ENCODE results near the gene SPATA3. TPM values are rescaled to one million over a fixed set of nuclear protein-coding genes. Genes with fewer than 3 reads are reported as not detected.

Gene SPATA3
- total RNA-seq, 8 experiments from 2014 or later: 0.71 TPM; not detected in 7

DNA sequence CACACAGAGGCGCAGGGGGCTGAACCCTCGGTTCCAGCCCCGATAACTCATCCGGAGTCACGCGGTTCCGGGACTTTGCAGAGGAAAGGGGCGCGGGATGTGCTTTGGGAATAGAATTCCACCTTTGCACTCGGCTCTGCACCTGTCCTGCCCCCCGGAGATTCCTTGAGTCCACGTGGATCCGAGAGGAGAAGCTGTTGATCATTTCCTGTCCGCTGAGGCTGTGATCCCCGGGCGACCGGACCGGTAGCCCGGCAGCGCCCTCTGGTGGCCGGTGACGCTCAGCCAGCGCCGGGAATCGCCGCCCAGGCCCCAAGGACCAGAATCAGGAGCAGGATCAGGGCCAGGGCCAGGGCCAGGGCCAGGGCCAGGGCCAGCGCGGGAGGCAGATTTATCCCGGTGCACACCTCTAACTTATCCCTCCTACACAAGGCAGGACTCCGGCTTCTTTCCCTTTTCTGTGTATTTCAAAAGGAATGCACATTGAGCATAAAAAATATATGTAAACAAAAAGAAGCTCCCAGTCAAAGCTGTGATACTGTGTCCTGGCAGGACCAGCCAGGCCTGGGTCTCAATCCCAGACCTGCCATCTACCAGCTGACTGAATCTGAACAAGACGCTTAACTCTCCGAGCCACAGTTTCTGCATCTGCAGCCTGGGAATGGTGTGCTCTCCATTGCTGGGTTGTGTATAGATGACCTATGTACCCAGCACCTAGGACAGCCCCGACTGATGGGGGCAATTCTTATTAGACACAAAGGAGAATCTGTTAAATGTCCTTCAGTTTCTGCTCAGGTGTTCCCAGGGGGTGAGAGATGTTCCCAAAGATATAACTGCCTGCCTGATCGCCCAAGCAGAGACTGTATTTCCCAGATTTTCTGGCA is 8.5 kb upstream of the SPATA3 start:
- Histone ChIP-seq H3K4me3 (peak overlapping the region in 4 of 5 donors; percentile 17 to 35 (median 28)), H3K27ac (no peak overlapping the region), H3K4me1 (replicated peaks in 1 of 2) (peaks cover 0 to 2% of the 10 kb centered on the region in 2 donors)
- 0 to 100% (median 39%) methylated on average over 1 to 17 of the region's 34 CpGs; no CpG with 5 or more reads in 2 of the 10 experiments for WGBS, 10 experiments
- peak; percentile 95 to 99 (median 97) for ATAC-seq (replicated peaks in 6 of 8)
- in situ Hi-C loops (cut with MboI; ENCODE audit: low pct_unique_long_range_greater_than_20kb in 2 of 9, low sequenced_read_pairs in 9 of 9, unreplicated experiment in 9 of 9): loop anchor here (5.0 to 25.0 kb wide), 5 partner anchors 83 to 163 kb away; no protein-coding TSS in a partner anchor

- Histone ChIP-seq H3K4me3 (no peak overlapping the region), H3K4me1 (replicated peaks in 1 of 2) (peaks cover 0 to 2% of the 10 kb centered on the region in 2 donors), H3K27ac (no peak overlapping the region)
- ATAC-seq (replicated peaks in 6 of 8): no peak
- WGBS, 10 experiments: 74 to 92% (median 87%) methylated on average over 5 to 18 of the region's 21 CpGs; no CpG with 5 or more reads in 4 of the 10 experiments
- in situ Hi-C loops (cut with MboI; ENCODE audit: low pct_unique_long_range_greater_than_20kb in 2 of 9, low sequenced_read_pairs in 9 of 9, unreplicated experiment in 9 of 9): loop anchor here (5.0 to 25.0 kb wide), 5 partner anchors 85 to 165 kb away; no protein-coding TSS in a partner anchor
These were observed 6.2 kb upstream of the SPATA3 start for GRCh38 chr2:230989731-230990130.

DNA sequence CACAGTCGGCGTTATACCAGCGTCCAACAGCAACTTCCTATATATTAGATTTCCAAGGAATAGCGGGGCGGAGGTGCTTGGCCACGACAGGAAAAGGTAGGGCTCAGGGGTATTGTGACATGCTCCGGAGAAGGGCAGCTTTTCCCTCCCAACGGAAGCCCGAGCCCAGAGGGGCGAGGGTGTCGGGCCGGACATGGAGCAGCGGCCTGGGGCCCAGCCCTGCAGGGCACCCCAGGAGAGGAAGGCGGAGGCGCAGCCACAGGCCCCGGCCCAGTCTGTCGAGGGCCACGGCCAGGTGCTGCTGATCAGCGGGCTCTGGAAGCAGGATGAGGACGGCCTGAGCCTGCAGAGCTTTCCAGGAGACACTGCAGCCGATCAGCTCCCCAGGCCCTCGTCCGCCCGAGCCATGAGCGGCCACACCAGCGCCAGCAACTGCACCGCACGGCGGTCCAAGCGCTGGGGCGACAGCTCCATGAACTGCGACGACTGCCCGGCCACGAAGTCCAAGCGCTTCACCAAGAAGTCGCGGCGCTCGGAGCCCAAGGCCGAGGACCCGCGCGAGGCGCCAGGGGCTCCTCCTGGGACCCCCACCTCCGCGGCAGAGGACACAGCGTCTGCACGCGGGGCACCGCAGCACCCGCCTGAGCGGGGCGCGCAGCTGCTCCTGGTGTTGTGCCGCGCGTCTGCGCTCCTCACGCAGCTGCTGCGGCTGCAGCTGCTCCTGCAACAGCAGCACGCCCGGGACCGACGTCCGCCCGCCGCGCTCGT is 5.6 kb upstream of the SPATA3 start:
- WGBS, 10 experiments: 29 to 98% (median 91%) methylated on average over 2 to 16 of the region's 70 CpGs; no CpG with 5 or more reads in 2 of the 10 experiments
- Histone ChIP-seq H3K27ac (no peak overlapping the region), H3K4me3 (no peak overlapping the region), H3K4me1 (replicated peaks in 1 of 2) (peaks cover 0 to 2% of the 10 kb centered on the region in 2 donors)
- ATAC-seq (replicated peaks in 6 of 8): no peak
- in situ Hi-C loops (cut with MboI; ENCODE audit: low pct_unique_long_range_greater_than_20kb in 2 of 9, low sequenced_read_pairs in 9 of 9, unreplicated experiment in 9 of 9): loop anchor here in 2 of 9 experiments (10.0 to 25.0 kb wide), 2 partner anchors 153 to 156 kb away; no protein-coding TSS in a partner anchor

- in situ Hi-C loops (cut with MboI; ENCODE audit: low pct_unique_long_range_greater_than_20kb in 2 of 9, low sequenced_read_pairs in 9 of 9, unreplicated experiment in 9 of 9): loop anchor here in 2 of 9 experiments (10.0 to 25.0 kb wide), 2 partner anchors 154 to 156 kb away; no protein-coding TSS in a partner anchor
- ATAC-seq (replicated peaks in 6 of 8): no peak
- no peak overlapping the region for H3K4me3 ChIP-seq
- 20 to 95% methylated on average over 2 to 8 of the region's 27 CpGs; no CpG with 5 or more reads in 8 of the 10 experiments for WGBS, 10 experiments
- peaks cover 0 to 2% of the 10 kb centered on the region in 2 donors for H3K4me1 ChIP-seq (replicated peaks in 1 of 2)
- no peak overlapping the region for H3K27ac ChIP-seq
These were observed 5.1 kb upstream of the SPATA3 start for GRCh38 chr2:230990899-230991150.

- in situ Hi-C loops (cut with MboI; ENCODE audit: low pct_unique_long_range_greater_than_20kb in 2 of 9, low sequenced_read_pairs in 9 of 9, unreplicated experiment in 9 of 9): loop anchor here in 2 of 9 experiments (10.0 to 25.0 kb wide), 2 partner anchors 154 to 157 kb away; no protein-coding TSS in a partner anchor
- no peaks in the 10 kb centered on the region for H3K4me1 ChIP-seq (replicated peaks in 1 of 2)
- no peak overlapping the region for H3K27ac ChIP-seq
- H3K4me3 ChIP-seq: no peak overlapping the region
- no peak for ATAC-seq (replicated peaks in 6 of 8)
- WGBS, 10 experiments: 60 to 100% (median 80%) methylated on average over 1 to 6 of the region's 7 CpGs; no CpG with 5 or more reads in 3 of the 10 experiments
These were observed 4.3 kb upstream of the SPATA3 start for GRCh38 chr2:230991598-230991997.

- Histone ChIP-seq H3K4me1 (replicated peaks in 1 of 2) (no peaks in the 10 kb centered on the region), H3K4me3 (no peak overlapping the region), H3K27ac (no peak overlapping the region)
- in situ Hi-C loops (cut with MboI; ENCODE audit: low pct_unique_long_range_greater_than_20kb in 2 of 9, low sequenced_read_pairs in 9 of 9, unreplicated experiment in 9 of 9): loop anchor here in 2 of 9 experiments (10.0 to 25.0 kb wide), 2 partner anchors 159 to 162 kb away; no protein-coding TSS in a partner anchor
- no peak for ATAC-seq (replicated peaks in 6 of 8)
These were observed 740 bp downstream of the SPATA3 start for GRCh38 chr2:230996661-230997060.

DNA sequence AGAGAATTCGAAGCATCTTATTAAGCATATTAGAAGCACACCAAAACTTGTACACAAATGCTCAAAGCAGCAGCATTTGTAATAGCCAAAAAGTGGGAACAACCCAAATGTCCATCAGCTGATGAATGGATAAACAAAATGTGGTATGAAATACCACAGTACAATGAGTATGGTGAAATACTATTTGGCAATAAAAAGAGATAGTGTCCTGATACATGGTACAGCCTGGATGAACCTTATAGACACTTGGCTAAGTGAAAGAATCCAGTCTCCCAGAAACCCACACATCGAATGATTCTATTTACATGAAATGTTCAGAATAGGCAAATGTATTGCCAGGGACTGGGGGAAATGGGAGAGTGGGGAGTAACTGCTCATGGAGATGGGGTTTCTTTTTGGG is 3.0 kb downstream of the SPATA3 start:
- no peak overlapping the region for H3K27ac ChIP-seq
- in situ Hi-C loops (cut with MboI; ENCODE audit: low pct_unique_long_range_greater_than_20kb in 2 of 9, low sequenced_read_pairs in 9 of 9, unreplicated experiment in 9 of 9): loop anchor here in 2 of 9 experiments (10.0 to 25.0 kb wide), 2 partner anchors 162 to 164 kb away; no protein-coding TSS in a partner anchor
- 0 to 93% (median 63%) methylated on average over 1 to 2 of the region's 2 CpGs; no CpG with 5 or more reads in 1 of the 10 experiments for WGBS, 10 experiments
- H3K4me3 ChIP-seq: no peak overlapping the region
- ATAC-seq (replicated peaks in 6 of 8): no peak
- no peaks in the 10 kb centered on the region for H3K4me1 ChIP-seq (replicated peaks in 1 of 2)

DNA sequence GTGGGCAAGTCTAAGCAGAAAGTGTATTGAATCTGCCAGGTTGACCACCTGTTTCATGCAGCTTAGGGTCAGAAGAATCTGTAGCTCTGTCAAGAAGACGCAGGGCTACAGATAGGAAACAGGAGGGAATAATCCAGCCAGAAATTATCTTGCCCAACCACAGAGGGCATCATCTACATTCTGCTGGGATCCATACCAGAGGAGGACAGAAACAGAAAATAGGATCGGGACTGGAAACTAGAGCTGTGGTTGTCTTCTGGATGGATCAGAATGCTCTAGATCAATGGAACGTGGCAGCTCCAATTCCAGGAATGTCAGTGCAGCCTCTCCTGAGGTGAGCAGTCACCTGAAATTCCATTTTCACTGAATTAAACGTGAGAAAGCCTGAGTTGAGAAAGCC is 3.6 kb downstream of the SPATA3 start:
- ATAC-seq (replicated peaks in 6 of 8): no peak
- Histone ChIP-seq H3K4me1 (replicated peaks in 1 of 2) (no peaks in the 10 kb centered on the region), H3K27ac (no peak overlapping the region), H3K4me3 (no peak overlapping the region)
- WGBS, 10 experiments: 0 to 82% (median 60%) methylated on average over 1 to 3 of the region's 4 CpGs; no CpG with 5 or more reads in 2 of the 10 experiments
- in situ Hi-C loops (cut with MboI; ENCODE audit: low pct_unique_long_range_greater_than_20kb in 2 of 9, low sequenced_read_pairs in 9 of 9, unreplicated experiment in 9 of 9): loop anchor here in 2 of 9 experiments (10.0 to 25.0 kb wide), 2 partner anchors 162 to 165 kb away; no protein-coding TSS in a partner anchor

- no peak for ATAC-seq (replicated peaks in 6 of 8)
- Histone ChIP-seq H3K27ac (no peak overlapping the region), H3K4me3 (no peak overlapping the region), H3K4me1 (replicated peaks in 1 of 2) (no peaks in the 10 kb centered on the region)
- in situ Hi-C loops (cut with MboI; ENCODE audit: low pct_unique_long_range_greater_than_20kb in 2 of 9, low sequenced_read_pairs in 9 of 9, unreplicated experiment in 9 of 9): no loop called here
- 0 to 100% (median 65%) methylated on average over 1 to 8 of the region's 24 CpGs; no CpG with 5 or more reads in 7 of the 10 experiments for WGBS, 10 experiments
These were observed 4.4 kb downstream of the SPATA3 start for GRCh38 chr2:231000211-231000904.

DNA sequence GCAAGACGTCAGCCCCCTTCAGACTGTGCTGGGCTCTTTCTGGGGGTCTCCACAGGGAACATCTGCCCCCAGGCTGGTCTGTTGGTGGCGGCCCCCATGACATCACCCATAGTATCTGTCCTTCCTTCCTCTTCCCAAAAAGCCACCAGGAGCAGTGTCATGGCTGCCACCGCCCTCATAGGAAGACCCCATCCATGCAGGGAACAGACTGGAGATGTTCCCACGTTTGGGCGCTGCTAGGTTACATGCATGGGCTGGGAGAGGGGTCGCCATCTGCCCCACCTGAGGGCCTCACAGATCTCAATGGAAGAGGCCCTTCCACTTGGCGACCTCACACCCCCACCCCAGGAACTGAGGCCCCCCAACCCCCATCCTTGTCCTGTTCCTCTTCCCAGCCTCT is 5.1 kb downstream of the SPATA3 start:
- ATAC-seq (replicated peaks in 6 of 8): no peak
- in situ Hi-C loops (cut with MboI; ENCODE audit: low pct_unique_long_range_greater_than_20kb in 2 of 9, low sequenced_read_pairs in 9 of 9, unreplicated experiment in 9 of 9): no loop called here
- H3K4me1 ChIP-seq (replicated peaks in 1 of 2): no peaks in the 10 kb centered on the region
- no peak overlapping the region for H3K4me3 ChIP-seq
- no peak overlapping the region for H3K27ac ChIP-seq
- WGBS, 10 experiments: 0 to 86% (median 69%) methylated on average over 1 to 4 of the region's 7 CpGs; no CpG with 5 or more reads in 4 of the 10 experiments

DNA sequence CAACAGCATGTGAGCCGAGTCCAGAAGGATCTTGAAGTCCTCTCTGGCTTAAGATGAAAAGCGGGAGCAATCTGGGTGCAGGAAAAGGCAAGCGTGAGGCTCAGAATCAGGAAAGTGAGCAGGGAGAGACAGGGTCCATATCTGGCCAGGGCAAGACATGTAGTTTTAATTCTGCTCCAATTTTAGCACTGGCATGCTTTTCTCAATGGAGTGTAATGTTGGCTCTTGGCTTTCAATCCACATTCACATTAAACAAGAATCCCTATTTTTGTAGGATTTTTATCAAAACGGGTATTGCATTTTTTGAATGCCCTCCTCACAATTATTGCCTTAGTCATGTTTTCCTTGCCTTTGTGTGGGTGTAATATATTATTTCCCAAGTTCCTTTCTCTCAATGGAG is 6.0 kb downstream of the SPATA3 start:
- Histone ChIP-seq H3K27ac (no peak overlapping the region), H3K4me3 (no peak overlapping the region), H3K4me1 (replicated peaks in 1 of 2) (no peaks in the 10 kb centered on the region)
- ATAC-seq (replicated peaks in 6 of 8): no peak
- 14 to 94% (median 52%) methylated on average over 1 to 4 of the region's 4 CpGs for WGBS, 10 experiments
- in situ Hi-C loops (cut with MboI; ENCODE audit: low pct_unique_long_range_greater_than_20kb in 2 of 9, low sequenced_read_pairs in 9 of 9, unreplicated experiment in 9 of 9): no loop called here

GRCh38 chr2:231002641-231003040 is 6.7 kb downstream of the SPATA3 start:
- Histone ChIP-seq H3K4me1 (replicated peaks in 1 of 2) (no peaks in the 10 kb centered on the region), H3K4me3 (no peak overlapping the region), H3K27ac (no peak overlapping the region)
- ATAC-seq (replicated peaks in 6 of 8): no peak
- in situ Hi-C loops (cut with MboI; ENCODE audit: low pct_unique_long_range_greater_than_20kb in 2 of 9, low sequenced_read_pairs in 9 of 9, unreplicated experiment in 9 of 9): no loop called here
- WGBS, 10 experiments: 33 to 100% (median 84%) methylated on average over 1 to 7 of the region's 10 CpGs; no CpG with 5 or more reads in 4 of the 10 experiments

Measured in motor neuron (in vitro differentiated cells).